Gastroesophageal sphincter (tissue), 4 donors: ENCODE measurements around the gene VPS26C. TPM values are rescaled to one million over a fixed set of nuclear protein-coding genes. Genes with fewer than 3 reads are reported as not detected.

Experiments
- ATAC-seq: fragments of 150-250 bp; one replicate; pipeline ENCODE4 v1.9.1; 2016; ENCODE audit warnings: mild to moderate bottlenecking, moderate library complexity
- H3K27ac ChIP-seq, 4 donors: fragments of 200-600 bp; sonication (generic) in 3 of 4; 1 replicate in 3 of 4; 2 replicates in 1 of 4; pipeline ENCODE4 v1.5.1; 2016 to 2019
- H3K27me3 ChIP-seq: fragments of 200-600 bp; sonication (generic); one replicate; pipeline ENCODE4 v1.5.1; 2019
- H3K36me3 ChIP-seq, 2 donors: fragments of 200-600 bp; sonication (generic); one replicate each; pipeline ENCODE4 v1.5.1; 2019; ENCODE audit warnings: control low read depth in 1 of 2
- H3K4me1 ChIP-seq, 3 donors: fragments of 200-600 bp; sonication (generic); 1 replicate in 2 of 3; 2 replicates in 1 of 3; pipeline ENCODE4 v1.5.1; 2016 to 2019; ENCODE audit warnings: control low read depth in 2 of 3
- H3K4me3 ChIP-seq, 2 donors: fragments of 200-600 bp; sonication (generic); one replicate each; pipeline ENCODE4 v1.5.1; 2019; ENCODE audit warnings: mild to moderate bottlenecking in 1 of 2, moderate library complexity in 1 of 2
- H3K9me3 ChIP-seq, 3 donors: fragments of 200-600 bp; sonication (generic); one replicate each; pipeline ENCODE4 v1.5.1; 2017 to 2019; ENCODE audit warnings: control low read depth in 2 of 3
- EP300 ChIP-seq: sonication (generic); formaldehyde crosslinking; IDR thresholded peaks from one replicate; pipeline ENCODE4 v1.6.1; 2017; ENCODE audit warnings: antibody characterized with exemption, mild to moderate bottlenecking
- POLR2A ChIP-seq, 2 donors: fragments of 450-650 bp; IDR thresholded peaks; one replicate each; pipeline ENCODE4 v1.6.1; 2017; ENCODE audit warnings: antibody characterized with exemption in 2 of 2, mild to moderate bottlenecking in 2 of 2, moderate library complexity in 1 of 2
- POLR2AphosphoS5 ChIP-seq: sonication (generic); formaldehyde crosslinking; IDR thresholded peaks from one replicate; pipeline ENCODE4 v1.6.1; 2017; ENCODE audit warnings: antibody characterized with exemption
- WGBS, 2 donors: methylation state at CpG; one replicate each; pipeline ENCODE4 v1.1.5; 2018; ENCODE audit warnings: low coverage in 1 of 2; 5-methylcytosine and 5-hydroxymethylcytosine counted together
- total RNA-seq, 4 donors: library from RNA; depleted of rRNA; stranded (reverse); fragments of >200 nt; gene quantifications; one replicate each; pipeline ENCODE4 v1.1.0, GENCODE V29; 2016
- TF ChIP-seq, protein P1 (sequence below), 4 experiments: fragments of 200-600 bp in 2 of 4; fragments of 450-650 bp in 2 of 4; sonication (generic) in 1 of 4; IDR thresholded peaks; one replicate each; pipeline ENCODE4 v1.5.1; 2017 to 2019; ENCODE audit warnings: antibody characterized with exemption in 4 of 4, mild to moderate bottlenecking in 2 of 4, moderate library complexity in 2 of 4

The VPS26C gene
- total RNA-seq, 4 donors from 2014 or later, result 67.0 to 72.3 (median 68.4) TPM

DNA sequence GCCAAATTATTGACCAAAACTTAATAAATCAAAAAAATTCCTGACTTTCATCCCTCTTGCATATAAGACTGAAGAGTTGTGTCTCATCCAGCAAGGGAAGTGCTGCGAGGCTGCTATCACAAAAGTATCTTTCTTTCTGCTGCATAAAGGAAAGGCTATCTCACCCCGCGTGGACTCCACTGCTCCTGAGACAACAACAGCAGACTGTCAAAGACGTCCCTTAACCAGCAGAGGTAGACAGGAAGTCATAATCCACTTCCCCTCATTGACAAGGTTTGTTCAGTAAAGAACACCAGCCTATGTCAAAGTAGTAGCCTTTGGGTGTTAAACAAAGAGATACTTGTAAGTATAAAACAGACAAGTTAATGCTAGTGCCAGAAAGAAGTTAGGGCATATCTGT lies 29.4 kb downstream of the VPS26C start:
- peaks cover 0 to 82% of the 10 kb centered on the region in 2 donors for H3K36me3 ChIP-seq
- WGBS, 2 donors, result 40 to 50% methylated on average over 1 to 2 of the region's 4 CpGs
- no peaks in the 10 kb centered on the region for H3K9me3 ChIP-seq
- H3K4me1 ChIP-seq, result no peaks in the 10 kb centered on the region
- TF ChIP-seq, protein P1, sequence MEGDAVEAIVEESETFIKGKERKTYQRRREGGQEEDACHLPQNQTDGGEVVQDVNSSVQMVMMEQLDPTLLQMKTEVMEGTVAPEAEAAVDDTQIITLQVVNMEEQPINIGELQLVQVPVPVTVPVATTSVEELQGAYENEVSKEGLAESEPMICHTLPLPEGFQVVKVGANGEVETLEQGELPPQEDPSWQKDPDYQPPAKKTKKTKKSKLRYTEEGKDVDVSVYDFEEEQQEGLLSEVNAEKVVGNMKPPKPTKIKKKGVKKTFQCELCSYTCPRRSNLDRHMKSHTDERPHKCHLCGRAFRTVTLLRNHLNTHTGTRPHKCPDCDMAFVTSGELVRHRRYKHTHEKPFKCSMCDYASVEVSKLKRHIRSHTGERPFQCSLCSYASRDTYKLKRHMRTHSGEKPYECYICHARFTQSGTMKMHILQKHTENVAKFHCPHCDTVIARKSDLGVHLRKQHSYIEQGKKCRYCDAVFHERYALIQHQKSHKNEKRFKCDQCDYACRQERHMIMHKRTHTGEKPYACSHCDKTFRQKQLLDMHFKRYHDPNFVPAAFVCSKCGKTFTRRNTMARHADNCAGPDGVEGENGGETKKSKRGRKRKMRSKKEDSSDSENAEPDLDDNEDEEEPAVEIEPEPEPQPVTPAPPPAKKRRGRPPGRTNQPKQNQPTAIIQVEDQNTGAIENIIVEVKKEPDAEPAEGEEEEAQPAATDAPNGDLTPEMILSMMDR (IDR thresholded peaks at IDR 0.05), result no peak
- TF ChIP-seq EP300 (no peak), POLR2AphosphoS5 (no peak), POLR2A (IDR thresholded peaks at IDR 0.05) (no peak)
- H3K27ac ChIP-seq, result no peak overlapping the region
- H3K4me3 ChIP-seq, result no peak overlapping the region
- no peak for ATAC-seq
- H3K27me3 ChIP-seq, result no peaks in the 10 kb centered on the region

GRCh38 chr21:37237346-37237745 lies 29.8 kb downstream of the VPS26C start:
- no peak overlapping the region for H3K27ac ChIP-seq
- H3K36me3 ChIP-seq, result peaks cover 0 to 86% of the 10 kb centered on the region in 2 donors
- no peak for ATAC-seq
- WGBS, 2 donors, result 100% methylated on average over 2 of the region's 2 CpGs
- no peak overlapping the region for H3K4me3 ChIP-seq
- no peaks in the 10 kb centered on the region for H3K27me3 ChIP-seq
- no peaks in the 10 kb centered on the region for H3K4me1 ChIP-seq
- TF ChIP-seq POLR2AphosphoS5, result no peak
- TF ChIP-seq EP300, result no peak
- TF ChIP-seq, protein P1 (IDR thresholded peaks at IDR 0.05), result no peak
- TF ChIP-seq POLR2A (IDR thresholded peaks at IDR 0.05), result no peak
- no peaks in the 10 kb centered on the region for H3K9me3 ChIP-seq

GRCh38 chr21:37233551-37234146 lies 33.5 kb downstream of the VPS26C start:
- Histone ChIP-seq H3K4me3 (no peak overlapping the region), H3K9me3 (no peaks in the 10 kb centered on the region), H3K27me3 (no peaks in the 10 kb centered on the region), H3K36me3 (peaks cover 0 to 94% of the 10 kb centered on the region in 2 donors), H3K4me1 (no peaks in the 10 kb centered on the region), H3K27ac (no peak overlapping the region)
- TF ChIP-seq, protein P1 (IDR thresholded peaks at IDR 0.05), result no peak
- no peak for TF ChIP-seq EP300
- no peak for TF ChIP-seq POLR2A (IDR thresholded peaks at IDR 0.05)
- TF ChIP-seq POLR2AphosphoS5, result no peak
- 98 to 100% methylated on average over 1 to 6 of the region's 9 CpGs for WGBS, 2 donors
- no peak for ATAC-seq

- no peaks in the 10 kb centered on the region for H3K9me3 ChIP-seq
- no peaks in the 10 kb centered on the region for H3K4me1 ChIP-seq
- WGBS, 2 donors, result 81 to 89% methylated on average over 9 to 14 of the region's 19 CpGs
- no peaks in the 10 kb centered on the region for H3K27me3 ChIP-seq
- H3K4me3 ChIP-seq, result no peak overlapping the region
- H3K36me3 ChIP-seq, result peaks cover 0 to 94% of the 10 kb centered on the region in 2 donors
- TF ChIP-seq POLR2AphosphoS5 (no peak), EP300 (no peak), POLR2A (IDR thresholded peaks at IDR 0.05) (no peak)
- TF ChIP-seq, protein P1 (IDR thresholded peaks at IDR 0.05), result no peak
- no peak for ATAC-seq
- no peak overlapping the region for H3K27ac ChIP-seq
Observed at GRCh38 chr21:37232274-37233018, 34.7 kb downstream of the VPS26C start.

DNA sequence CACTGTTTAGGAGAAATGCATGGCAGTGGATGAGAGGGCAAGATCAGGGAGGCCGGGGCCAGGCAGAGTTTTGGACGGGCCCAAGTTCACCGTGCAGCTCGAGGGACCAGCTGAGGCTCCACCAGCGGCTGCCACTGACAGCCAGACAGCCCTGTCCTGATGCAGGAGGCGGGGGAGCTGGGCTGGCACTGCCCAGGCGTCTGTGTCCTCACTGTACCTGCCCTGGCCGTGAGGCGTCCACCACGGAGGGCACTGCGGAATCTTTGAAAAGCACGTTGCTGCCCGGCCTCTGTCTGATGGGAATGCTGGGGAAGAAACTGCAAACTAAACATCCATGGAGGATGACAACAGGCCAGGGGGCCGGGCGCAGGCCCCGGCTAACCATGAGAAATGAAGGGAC lies 35.5 kb downstream of the VPS26C start:
- whole genome bisulfite sequencing, 2 donors, result 80% methylated on average over 2 of the region's 16 CpGs; no CpG with 5 or more reads in 1 of the 2 donors
- TF ChIP-seq EP300 (no peak), POLR2A (IDR thresholded peaks at IDR 0.05) (no peak), POLR2AphosphoS5 (no peak)
- TF ChIP-seq, protein P1 (IDR thresholded peaks at IDR 0.05), result no peak
- H3K4me1 ChIP-seq, result no peaks in the 10 kb centered on the region
- no peaks in the 10 kb centered on the region for H3K27me3 ChIP-seq
- H3K27ac ChIP-seq, result no peak overlapping the region
- H3K4me3 ChIP-seq, result no peak overlapping the region
- ATAC-seq, result no peak
- no peaks in the 10 kb centered on the region for H3K9me3 ChIP-seq
- peaks cover 0 to 94% of the 10 kb centered on the region in 2 donors for H3K36me3 ChIP-seq
